Measurements from ENCODE around the gene PCDHGA1.

PCDHGA1 gene

GRCh38 chr5:141489841-141490240 is 159.5 kb downstream of the PCDHGA1 start:
- Histone ChIP-seq H3K27me3 (replicated peaks; ENCODE audit: control insufficient read depth, insufficient read depth, low read length) (no peaks in the 10 kb centered on the region; the same call in 1 of the 2 replicates), H3K4me3 (replicated peaks; ENCODE audit: low read depth, low read length) (no peak overlapping the region), H3K36me3 (ENCODE audit: control insufficient read depth, insufficient read depth, low read length) (peaks cover 2% of the 10 kb centered on the region)
- TF ChIP-seq, protein P1, sequence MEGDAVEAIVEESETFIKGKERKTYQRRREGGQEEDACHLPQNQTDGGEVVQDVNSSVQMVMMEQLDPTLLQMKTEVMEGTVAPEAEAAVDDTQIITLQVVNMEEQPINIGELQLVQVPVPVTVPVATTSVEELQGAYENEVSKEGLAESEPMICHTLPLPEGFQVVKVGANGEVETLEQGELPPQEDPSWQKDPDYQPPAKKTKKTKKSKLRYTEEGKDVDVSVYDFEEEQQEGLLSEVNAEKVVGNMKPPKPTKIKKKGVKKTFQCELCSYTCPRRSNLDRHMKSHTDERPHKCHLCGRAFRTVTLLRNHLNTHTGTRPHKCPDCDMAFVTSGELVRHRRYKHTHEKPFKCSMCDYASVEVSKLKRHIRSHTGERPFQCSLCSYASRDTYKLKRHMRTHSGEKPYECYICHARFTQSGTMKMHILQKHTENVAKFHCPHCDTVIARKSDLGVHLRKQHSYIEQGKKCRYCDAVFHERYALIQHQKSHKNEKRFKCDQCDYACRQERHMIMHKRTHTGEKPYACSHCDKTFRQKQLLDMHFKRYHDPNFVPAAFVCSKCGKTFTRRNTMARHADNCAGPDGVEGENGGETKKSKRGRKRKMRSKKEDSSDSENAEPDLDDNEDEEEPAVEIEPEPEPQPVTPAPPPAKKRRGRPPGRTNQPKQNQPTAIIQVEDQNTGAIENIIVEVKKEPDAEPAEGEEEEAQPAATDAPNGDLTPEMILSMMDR (IDR thresholded peaks at IDR 0.05; ENCODE audit: insufficient read depth, low read length, poor library complexity, severe bottlenecking): no peak
- no peak for DNase-seq (ENCODE audit: extremely low read depth, insufficient read length)

GRCh38 chr5:141490271-141490670 is 160.0 kb downstream of the PCDHGA1 start:
- Histone ChIP-seq H3K36me3 (ENCODE audit: control insufficient read depth, insufficient read depth, low read length) (peaks cover 2% of the 10 kb centered on the region), H3K27me3 (replicated peaks; ENCODE audit: control insufficient read depth, insufficient read depth, low read length) (no peaks in the 10 kb centered on the region; the same call in 1 of the 2 replicates), H3K4me3 (replicated peaks; ENCODE audit: low read depth, low read length) (no peak overlapping the region)
- DNase-seq (ENCODE audit: extremely low read depth, insufficient read length): no peak
- TF ChIP-seq, protein P1 (IDR thresholded peaks at IDR 0.05; ENCODE audit: insufficient read depth, low read length, poor library complexity, severe bottlenecking): no peak

DNA sequence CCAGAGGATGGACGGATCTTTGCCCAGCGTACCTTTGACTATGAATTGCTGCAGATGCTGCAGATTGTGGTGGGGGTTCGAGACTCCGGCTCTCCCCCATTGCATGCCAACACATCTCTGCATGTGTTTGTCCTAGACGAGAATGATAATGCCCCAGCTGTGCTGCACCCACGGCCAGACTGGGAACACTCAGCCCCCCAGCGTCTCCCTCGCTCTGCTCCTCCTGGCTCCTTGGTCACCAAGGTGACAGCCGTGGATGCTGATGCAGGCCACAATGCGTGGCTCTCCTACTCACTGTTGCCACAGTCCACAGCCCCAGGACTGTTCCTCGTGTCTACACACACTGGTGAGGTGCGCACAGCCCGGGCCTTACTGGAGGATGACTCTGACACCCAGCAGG is 160.5 kb downstream of the PCDHGA1 start:
- H3K36me3 ChIP-seq (ENCODE audit: control insufficient read depth, insufficient read depth, low read length): no peaks in the 10 kb centered on the region; the same call in none of the 2 replicates
- DNase-seq (ENCODE audit: extremely low read depth, insufficient read length): no peak
- H3K27me3 ChIP-seq (replicated peaks; ENCODE audit: control insufficient read depth, insufficient read depth, low read length): no peaks in the 10 kb centered on the region; the same call in 1 of the 2 replicates
- TF ChIP-seq, protein P1 (IDR thresholded peaks at IDR 0.05; ENCODE audit: insufficient read depth, low read length, poor library complexity, severe bottlenecking): no peak
- H3K4me3 ChIP-seq (replicated peaks; ENCODE audit: low read depth, low read length): no peak overlapping the region

DNA sequence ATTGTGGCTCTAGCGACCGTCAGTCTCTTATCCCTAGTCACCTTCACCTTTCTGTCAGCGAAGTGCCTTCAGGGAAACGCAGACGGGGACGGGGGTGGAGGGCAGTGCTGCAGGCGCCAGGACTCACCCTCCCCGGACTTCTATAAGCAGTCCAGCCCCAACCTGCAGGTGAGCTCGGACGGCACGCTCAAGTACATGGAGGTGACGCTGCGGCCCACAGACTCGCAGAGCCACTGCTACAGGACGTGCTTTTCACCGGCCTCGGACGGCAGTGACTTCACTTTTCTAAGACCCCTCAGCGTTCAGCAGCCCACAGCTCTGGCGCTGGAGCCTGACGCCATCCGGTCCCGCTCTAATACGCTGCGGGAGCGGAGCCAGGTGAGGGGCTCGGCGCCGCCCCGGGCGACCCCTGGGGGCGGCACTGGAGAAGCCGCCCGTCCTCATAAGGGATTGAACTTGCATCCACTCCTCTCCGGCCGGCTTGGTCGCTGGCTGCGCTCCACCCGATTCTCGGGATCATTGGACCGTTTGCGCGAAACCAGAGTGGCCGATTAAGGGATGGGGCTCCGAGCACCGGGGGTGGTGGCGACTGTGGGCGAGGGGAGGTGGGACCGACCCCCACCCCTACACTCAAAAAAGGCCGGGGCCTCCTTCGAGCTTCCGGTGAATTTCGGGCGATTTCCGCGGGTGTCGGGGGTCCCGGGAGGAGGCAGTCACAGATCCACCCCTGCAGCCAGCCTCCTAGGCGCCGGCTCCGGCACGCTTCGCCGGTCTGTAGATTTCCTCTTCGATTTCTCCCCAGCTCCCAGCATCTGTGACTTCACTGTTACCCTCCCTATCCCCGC is 161.2 kb downstream of the PCDHGA1 start:
- H3K4me3 ChIP-seq (replicated peaks; ENCODE audit: low read depth, low read length): peak overlapping the region; percentile 52
- H3K27me3 ChIP-seq (replicated peaks; ENCODE audit: control insufficient read depth, insufficient read depth, low read length): no peaks in the 10 kb centered on the region; the same call in 1 of the 2 replicates
- no peak for DNase-seq (ENCODE audit: extremely low read depth, insufficient read length)
- TF ChIP-seq, protein P1 (IDR thresholded peaks at IDR 0.05; ENCODE audit: insufficient read depth, low read length, poor library complexity, severe bottlenecking): peak; percentile 10
- H3K36me3 ChIP-seq (ENCODE audit: control insufficient read depth, insufficient read depth, low read length): no peaks in the 10 kb centered on the region; the same call in none of the 2 replicates

- peak; percentile 73 for DNase-seq (ENCODE audit: extremely low read depth, insufficient read length)
- TF ChIP-seq, protein P1 (IDR thresholded peaks at IDR 0.05; ENCODE audit: insufficient read depth, low read length, poor library complexity, severe bottlenecking): no peak
- Histone ChIP-seq H3K36me3 (ENCODE audit: control insufficient read depth, insufficient read depth, low read length) (no peaks in the 10 kb centered on the region; the same call in none of the 2 replicates), H3K27me3 (replicated peaks; ENCODE audit: control insufficient read depth, insufficient read depth, low read length) (no peaks in the 10 kb centered on the region; the same call in 1 of the 2 replicates), H3K4me3 (replicated peaks; ENCODE audit: low read depth, low read length) (peak overlapping the region; percentile 52)
These were observed 162.0 kb downstream of the PCDHGA1 start for GRCh38 chr5:141492168-141492885.
